ENCODE results near the gene KATNBL1. TPM values are rescaled to one million over a fixed set of nuclear protein-coding genes. Genes with fewer than 3 reads are reported as not detected.

Gene KATNBL1, protein sequence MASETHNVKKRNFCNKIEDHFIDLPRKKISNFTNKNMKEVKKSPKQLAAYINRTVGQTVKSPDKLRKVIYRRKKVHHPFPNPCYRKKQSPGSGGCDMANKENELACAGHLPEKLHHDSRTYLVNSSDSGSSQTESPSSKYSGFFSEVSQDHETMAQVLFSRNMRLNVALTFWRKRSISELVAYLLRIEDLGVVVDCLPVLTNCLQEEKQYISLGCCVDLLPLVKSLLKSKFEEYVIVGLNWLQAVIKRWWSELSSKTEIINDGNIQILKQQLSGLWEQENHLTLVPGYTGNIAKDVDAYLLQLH
- 51.6 TPM for polyA plus RNA-seq

DNA sequence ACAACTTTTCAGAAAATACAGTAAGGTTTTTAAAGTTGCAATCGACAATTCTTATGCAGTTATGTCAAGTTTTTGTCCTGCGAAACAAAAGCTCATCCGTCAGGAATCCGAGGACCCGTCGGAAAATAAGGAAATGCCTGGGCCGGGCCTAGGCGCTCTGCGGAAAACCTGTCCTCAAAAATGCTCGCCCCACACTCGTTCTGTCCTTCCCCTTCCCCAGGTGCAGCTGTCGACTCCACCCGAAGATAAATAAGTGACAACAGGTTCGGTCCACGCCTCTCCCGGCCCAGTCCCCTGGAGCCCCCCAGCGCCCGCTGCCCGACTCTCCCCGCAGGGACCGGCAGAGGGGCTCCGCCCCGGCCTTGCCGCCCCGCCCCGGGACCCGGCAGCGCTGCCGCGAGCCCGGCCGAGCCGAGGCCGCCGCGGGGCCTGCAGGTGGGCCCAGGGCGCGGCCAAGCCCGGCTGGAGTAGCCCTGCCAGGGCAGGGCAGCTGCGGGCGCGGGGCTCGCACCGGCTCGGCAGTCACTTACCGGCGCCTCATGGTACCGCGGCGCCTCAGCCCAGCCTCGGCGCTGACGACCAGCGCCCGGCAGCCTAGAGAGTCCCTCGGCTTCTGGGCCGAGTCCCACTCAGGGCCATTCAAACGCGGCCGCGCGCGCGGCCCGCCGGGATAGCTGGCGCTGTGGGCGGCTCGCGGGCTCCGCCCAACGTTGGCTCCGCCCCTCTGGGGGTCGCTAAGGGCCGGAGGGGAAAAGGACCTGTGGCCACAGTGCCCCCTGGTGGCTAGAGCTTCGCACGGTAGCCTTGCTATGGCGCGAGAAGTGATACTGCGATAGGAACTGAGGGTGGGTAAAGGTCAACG lies at the start of gene KATNBL1:
KATNBL1 (minus strand) TSS at position 676 of the 862 bp plus-strand sequence. CDS start 46,420 bp downstream, outside the sequence.
- Mint-ChIP-seq H3K4me3 (peak within 1 kb of the TSS; percentile 89 to 96 (median 96)), H3K36me3 (peaks cover 3% of the 10 kb centered on the region), H3K4me1 (peaks cover 8 to 16% (median 15%) of the 10 kb centered on the region in 3 donors), H3K27ac (peak within 1 kb of the TSS; percentile 50 to 96 (median 89)), H3K9me3 (no peaks in the 10 kb centered on the region), H3K27me3 (peaks cover 2% of the 10 kb centered on the region)

DNA sequence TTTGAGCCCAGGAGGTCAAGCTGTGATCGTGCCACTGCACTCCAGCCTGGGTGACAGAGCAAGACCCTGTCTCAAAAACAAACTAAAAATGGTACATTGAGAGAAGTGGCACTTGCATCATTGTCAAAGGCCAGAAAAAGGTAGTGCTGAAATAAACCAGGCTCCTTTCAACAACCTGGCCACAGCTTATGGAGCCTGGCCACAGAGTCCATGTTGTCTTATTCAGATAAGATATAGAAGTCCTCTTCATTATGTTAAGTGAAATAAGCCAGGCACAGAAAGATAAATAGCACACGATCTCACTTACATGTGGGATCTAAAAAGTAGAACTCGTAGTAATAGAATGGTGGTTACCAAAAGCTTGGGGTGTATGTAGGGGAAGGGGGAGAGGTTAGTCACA lies 49.7 kb upstream of the KATNBL1 start:
- no peaks in the 10 kb centered on the region for H3K9me3 Mint-ChIP-seq
- no peak overlapping the region for H3K27ac Mint-ChIP-seq
- no peak overlapping the region for H3K4me3 Mint-ChIP-seq
- peaks cover 0 to 2% (median 0%) of the 10 kb centered on the region in 3 donors for H3K4me1 Mint-ChIP-seq
- peaks cover 1% of the 10 kb centered on the region for H3K36me3 Mint-ChIP-seq
- no peaks in the 10 kb centered on the region for H3K27me3 Mint-ChIP-seq

DNA sequence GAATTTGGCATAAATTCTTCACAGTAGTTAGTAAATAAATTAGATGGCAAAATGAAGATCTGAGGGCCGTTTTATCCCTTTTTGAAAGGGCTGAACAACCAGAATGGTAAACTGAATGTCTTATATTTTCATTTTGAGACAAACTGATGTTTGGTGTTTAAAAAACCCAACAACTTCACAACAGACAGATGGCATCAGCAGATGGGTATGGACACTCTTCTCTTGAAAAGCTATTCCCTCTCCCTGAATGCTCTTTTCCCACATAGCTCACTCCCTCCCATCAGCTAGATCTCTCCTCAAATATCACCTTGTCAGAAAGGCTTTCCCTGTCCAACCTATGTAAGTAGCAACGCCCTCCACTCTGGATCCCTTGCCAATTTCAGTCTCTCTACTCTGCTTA lies 48.3 kb upstream of the KATNBL1 start:
- H3K9me3 Mint-ChIP-seq: no peaks in the 10 kb centered on the region
- H3K4me3 Mint-ChIP-seq: no peak overlapping the region
- peaks cover 1% of the 10 kb centered on the region for H3K36me3 Mint-ChIP-seq
- H3K4me1 Mint-ChIP-seq: peaks cover 0 to 2% (median 0%) of the 10 kb centered on the region in 3 donors
- no peaks in the 10 kb centered on the region for H3K27me3 Mint-ChIP-seq
- H3K27ac Mint-ChIP-seq: peak overlapping the region in 1 of 3 donors; percentile 11

DNA sequence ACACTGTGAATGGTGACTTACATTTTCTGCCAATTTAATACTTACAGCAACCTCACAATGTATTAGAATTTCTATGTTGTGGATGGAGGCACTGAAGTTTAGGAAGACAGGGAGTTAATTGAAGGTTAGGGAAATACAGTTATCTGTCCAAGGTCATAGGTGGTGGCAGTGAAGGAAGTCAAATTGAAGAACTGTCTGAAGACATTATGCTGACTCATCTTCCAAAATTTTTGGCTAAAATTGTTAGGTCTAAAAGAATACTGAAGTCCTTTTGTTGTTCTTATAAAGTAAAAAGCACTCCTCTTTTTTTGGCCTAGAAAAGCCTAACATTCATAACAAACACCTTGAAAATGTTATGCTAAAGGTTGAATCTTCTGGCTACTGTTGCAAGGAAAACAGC lies 42.6 kb upstream of the KATNBL1 start:
- Mint-ChIP-seq H3K36me3 (peaks cover 5% of the 10 kb centered on the region), H3K27ac (no peak overlapping the region), H3K27me3 (no peaks in the 10 kb centered on the region), H3K4me3 (no peak overlapping the region), H3K9me3 (no peaks in the 10 kb centered on the region), H3K4me1 (peaks cover 0 to 2% (median 2%) of the 10 kb centered on the region in 3 donors)

DNA sequence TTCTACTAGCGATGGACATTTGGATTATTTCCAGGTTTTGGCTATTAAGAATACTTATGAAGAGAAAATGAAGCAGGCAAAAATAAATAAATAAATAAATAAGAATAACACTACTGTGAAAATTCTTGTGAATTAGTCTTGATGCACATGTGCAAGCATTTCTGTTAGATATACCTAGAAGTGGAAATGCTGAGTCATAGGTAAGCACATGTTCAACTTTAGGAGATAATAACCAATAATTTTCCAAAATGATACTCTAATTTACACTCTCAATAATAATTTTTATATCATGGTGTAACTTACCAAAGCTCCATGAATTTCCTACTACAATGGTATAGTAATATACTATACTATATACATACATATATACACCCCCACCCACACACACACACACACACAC lies 38.3 kb upstream of the KATNBL1 start:
- Mint-ChIP-seq H3K4me3 (no peak overlapping the region), H3K27ac (no peak overlapping the region), H3K36me3 (peaks cover 4% of the 10 kb centered on the region), H3K9me3 (no peaks in the 10 kb centered on the region), H3K4me1 (peaks cover 0 to 2% (median 2%) of the 10 kb centered on the region in 3 donors), H3K27me3 (no peaks in the 10 kb centered on the region)

DNA sequence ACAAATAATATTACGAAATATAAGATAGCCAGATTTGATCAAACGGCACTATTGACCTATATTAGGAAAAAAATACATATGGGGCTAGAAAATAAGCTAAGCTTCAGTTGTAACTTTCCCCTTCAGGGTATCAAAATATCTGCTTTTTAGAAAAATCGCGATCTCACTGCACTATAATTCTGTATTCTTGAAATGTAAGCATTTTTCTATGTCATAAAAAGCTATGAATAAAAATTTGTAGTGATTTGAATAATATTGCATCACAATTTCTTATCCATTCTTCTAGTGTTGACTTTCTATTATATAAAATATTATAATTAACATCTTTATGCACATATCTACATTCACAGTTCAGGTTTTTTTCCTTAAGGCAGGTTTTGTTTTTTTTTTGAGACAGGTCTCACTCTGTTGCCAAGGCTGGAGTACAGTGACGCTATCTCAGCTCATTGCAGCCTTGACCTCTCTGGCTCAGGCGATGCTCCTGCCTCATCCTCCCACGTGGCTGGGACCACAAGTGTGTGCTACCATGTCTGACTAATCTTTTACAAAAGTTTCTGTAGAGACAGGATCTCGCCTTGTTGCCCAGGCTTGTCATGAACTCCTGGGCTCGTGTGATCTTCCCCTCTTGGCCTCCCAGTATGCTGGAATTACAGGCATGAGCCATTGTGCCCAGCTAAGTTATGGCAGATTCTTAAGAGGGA lies 36.5 kb upstream of the KATNBL1 start:
- no peaks in the 10 kb centered on the region for H3K27me3 Mint-ChIP-seq
- H3K36me3 Mint-ChIP-seq: peaks cover 6% of the 10 kb centered on the region
- H3K4me3 Mint-ChIP-seq: no peak overlapping the region
- H3K9me3 Mint-ChIP-seq: no peaks in the 10 kb centered on the region
- H3K4me1 Mint-ChIP-seq: peaks cover 2 to 3% (median 2%) of the 10 kb centered on the region in 3 donors
- peak overlapping the region in 1 of 3 donors; percentile 67 for H3K27ac Mint-ChIP-seq

DNA sequence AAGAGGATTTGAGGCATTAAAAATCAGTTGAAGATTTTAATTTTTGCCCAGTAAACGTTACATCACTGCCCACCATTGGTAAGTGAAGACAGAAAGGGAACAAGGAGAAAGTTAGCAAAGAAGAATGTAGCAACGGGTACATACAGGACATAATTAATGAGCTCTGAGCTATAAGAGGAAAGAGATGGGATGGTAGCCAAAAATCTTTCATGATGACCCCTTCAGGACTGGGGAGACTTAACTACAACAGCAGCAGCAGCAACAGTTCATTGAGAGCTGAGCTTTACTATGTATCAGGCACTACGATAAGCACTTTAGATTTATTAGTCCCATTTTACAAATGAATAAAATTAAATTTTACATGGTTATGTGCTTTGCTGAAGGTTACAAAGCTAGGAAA lies 33.3 kb upstream of the KATNBL1 start:
- no peaks in the 10 kb centered on the region for H3K27me3 Mint-ChIP-seq
- no peak overlapping the region for H3K4me3 Mint-ChIP-seq
- no peak overlapping the region for H3K27ac Mint-ChIP-seq
- H3K36me3 Mint-ChIP-seq: peaks cover 4% of the 10 kb centered on the region
- peaks cover 0 to 4% (median 0%) of the 10 kb centered on the region in 3 donors for H3K4me1 Mint-ChIP-seq
- no peaks in the 10 kb centered on the region for H3K9me3 Mint-ChIP-seq

DNA sequence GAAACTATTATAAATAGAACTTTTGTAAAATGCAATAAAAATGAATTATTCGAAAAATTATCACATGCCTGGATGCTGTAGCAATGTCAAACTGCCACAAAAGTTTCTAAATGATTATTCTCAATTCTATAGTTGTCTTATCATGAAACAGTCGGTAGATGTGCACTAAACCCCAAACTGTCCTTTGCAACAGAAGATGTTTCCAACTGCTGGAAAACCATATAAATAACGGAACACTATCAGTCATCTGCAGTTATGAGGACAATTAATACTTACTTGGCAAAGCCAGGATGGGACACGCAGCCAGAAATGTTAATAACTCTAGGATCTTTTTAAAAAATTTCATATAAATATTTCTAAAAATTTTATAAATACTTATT lies 32.4 kb upstream of the KATNBL1 start:
- H3K36me3 Mint-ChIP-seq: peaks cover 4% of the 10 kb centered on the region
- H3K9me3 Mint-ChIP-seq: no peaks in the 10 kb centered on the region
- peaks cover 0 to 4% (median 0%) of the 10 kb centered on the region in 3 donors for H3K4me1 Mint-ChIP-seq
- H3K27ac Mint-ChIP-seq: no peak overlapping the region
- H3K4me3 Mint-ChIP-seq: no peak overlapping the region
- H3K27me3 Mint-ChIP-seq: no peaks in the 10 kb centered on the region

DNA sequence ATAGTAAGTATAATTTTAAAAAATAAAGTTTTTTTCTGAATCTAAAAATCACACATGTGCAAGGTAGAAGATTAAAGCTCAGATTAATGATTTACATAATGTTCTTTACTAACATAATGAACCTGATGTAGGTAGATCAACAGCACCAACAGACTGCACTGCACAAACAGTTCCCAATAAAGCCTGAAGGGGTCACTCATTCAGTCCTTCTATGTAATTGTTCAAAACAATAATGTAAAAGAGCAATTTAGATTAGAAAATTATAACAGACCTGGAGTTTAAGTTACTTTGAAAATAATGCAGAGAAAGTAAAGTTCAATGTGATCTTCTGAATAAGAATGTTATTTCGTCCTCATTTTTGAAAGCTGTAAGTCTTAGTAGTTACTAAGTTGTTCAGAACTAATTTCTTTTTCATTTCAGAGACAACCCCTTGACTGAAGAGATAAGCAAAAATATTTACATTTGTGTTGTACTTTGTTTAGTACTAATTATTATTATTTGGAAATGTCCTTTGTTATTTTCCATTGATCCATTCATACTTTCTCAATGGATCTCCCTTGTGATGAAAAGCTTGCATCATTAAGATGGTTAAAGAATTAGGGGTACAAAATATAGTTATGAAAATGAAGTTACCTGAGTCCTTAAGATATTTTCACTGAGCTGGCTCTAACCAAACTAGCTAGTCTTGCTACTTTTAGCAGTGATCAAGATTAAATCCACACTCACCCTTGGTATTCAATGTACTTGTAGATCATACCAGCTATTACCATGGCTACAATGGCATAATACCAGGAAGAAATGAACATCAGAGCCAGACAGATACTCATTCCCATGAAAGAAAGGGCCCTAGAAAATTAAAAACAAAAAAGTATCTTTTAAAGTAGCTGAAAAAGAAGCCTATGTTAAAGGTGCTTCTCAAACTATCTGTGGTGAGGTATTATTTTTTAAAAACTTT lies 31.8 kb upstream of the KATNBL1 start:
- Mint-ChIP-seq H3K27ac (peak overlapping the region in 2 of 3 donors; percentile 5 to 31), H3K4me1 (peaks cover 0 to 4% (median 0%) of the 10 kb centered on the region in 3 donors), H3K4me3 (no peak overlapping the region), H3K36me3 (peaks cover 4% of the 10 kb centered on the region), H3K27me3 (no peaks in the 10 kb centered on the region), H3K9me3 (no peaks in the 10 kb centered on the region)

DNA sequence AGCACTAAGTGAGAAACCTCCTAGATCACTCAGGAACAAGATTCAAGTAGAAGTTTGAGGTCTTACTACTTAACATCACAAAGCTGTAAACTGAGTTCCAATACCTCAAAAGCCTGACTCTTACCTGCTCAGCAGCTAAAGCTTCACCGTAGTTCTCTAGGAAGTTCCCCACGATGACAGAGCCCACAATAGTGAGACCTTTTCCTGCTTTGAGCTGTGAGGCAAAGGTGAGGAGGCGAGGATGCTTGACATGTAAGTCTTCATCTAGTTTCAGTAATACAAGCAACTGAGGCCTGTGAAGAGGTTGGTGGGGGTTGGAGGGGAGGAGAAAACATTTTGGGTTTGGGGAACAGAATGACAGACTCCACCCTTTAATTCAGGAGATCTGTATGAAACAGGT lies 30.6 kb upstream of the KATNBL1 start:
- peaks cover 0 to 4% (median 0%) of the 10 kb centered on the region in 3 donors for H3K4me1 Mint-ChIP-seq
- no peak overlapping the region for H3K27ac Mint-ChIP-seq
- peak overlapping the region in 1 of 4 donors; percentile 17 for H3K4me3 Mint-ChIP-seq
- no peaks in the 10 kb centered on the region for H3K27me3 Mint-ChIP-seq
- no peaks in the 10 kb centered on the region for H3K9me3 Mint-ChIP-seq
- H3K36me3 Mint-ChIP-seq: peaks cover 4% of the 10 kb centered on the region

DNA sequence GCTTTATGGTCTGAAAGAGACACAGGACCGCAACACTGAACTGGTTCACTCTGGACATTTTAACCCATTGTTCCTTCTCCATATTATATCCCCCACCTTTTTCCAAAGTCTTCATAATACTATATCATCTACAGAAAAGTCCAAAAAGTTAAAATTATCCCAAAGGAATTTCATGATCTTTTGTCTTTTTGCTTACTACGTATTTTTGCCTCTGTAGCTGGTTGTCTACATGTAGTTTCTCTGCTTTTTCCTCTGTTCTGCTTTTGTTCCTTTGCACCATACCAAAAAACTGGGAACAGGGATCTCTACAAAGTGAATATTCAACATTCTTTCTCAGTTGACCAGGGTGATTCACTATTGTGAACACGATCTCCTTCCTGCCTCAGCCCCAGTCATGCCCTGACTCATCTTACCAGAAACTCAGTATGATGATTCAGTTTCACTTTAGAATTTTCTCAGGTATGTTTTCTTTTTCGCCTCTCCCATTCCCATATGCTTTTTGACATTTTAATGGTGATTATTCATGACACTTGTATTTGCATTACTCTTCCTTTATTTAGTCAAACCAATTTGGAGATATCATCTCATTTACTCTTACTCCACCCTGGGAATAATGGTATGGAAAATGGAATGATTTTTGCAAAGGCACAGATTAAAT lies 29.4 kb upstream of the KATNBL1 start:
- Mint-ChIP-seq H3K4me3 (no peak overlapping the region), H3K27ac (peak overlapping the region in 1 of 3 donors; percentile 71)

DNA sequence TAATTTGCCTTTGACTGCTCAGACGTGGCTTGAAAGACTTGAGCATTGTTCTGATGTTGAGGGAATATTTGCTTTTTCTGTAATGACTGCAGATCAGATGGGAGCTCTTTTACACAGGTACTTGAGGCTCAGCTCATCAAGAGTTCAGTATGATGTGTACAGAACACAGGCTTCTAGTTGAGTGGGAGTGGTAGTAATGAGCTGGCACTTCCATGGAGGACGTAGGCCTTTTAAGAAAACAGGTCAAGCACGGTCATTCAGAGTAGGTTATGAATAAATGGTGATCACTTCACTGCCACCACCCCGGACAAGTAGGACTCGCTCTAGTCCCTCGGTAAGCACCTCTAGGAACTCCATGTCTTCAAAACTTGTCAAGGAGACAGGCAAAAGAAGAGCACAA lies 23.7 kb upstream of the KATNBL1 start:
- peaks cover 9% of the 10 kb centered on the region for H3K36me3 Mint-ChIP-seq
- H3K4me3 Mint-ChIP-seq: no peak overlapping the region
- H3K27ac Mint-ChIP-seq: peak overlapping the region in 1 of 3 donors; percentile 84

More for the DNA sequence above, 29.4 kb upstream of the KATNBL1 start:
- Mint-ChIP-seq H3K27me3 (no peaks in the 10 kb centered on the region), H3K36me3 (peaks cover 4% of the 10 kb centered on the region), H3K4me1 (peaks cover 0 to 4% (median 0%) of the 10 kb centered on the region in 3 donors), H3K9me3 (no peaks in the 10 kb centered on the region)

DNA sequence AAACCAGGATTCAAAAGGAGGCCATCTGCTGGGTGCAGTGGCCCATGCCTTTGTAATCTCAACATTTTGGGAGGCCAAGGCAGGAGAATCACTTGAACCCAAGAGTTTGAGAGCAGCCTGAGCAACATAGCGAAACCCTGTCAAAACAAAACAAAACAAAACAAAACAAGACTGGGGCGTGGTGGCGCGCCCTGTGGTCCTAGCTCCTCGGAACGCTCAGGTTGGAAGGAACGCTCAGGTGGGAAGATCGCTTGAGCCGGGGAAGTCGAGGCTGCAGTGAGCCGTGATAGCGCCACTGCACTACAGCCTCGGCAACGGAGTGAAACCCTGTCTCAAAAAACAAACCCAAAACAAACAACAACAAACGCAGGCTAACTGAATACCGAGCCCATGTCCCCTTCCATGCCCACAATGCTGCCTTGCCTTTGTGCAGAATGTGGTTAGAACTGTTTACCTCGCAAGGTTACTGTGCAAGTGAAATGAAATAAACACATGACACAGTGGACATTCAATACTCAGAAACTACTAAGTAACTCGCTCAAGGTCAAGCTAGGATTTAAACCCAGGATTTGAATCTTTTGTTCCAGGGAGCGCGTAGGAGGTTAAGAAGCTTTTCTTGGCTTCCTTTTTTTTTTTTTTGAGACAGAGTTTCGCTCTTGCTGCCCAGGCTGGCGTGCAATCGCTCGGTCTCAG lies 14.2 kb upstream of the KATNBL1 start:
- Mint-ChIP-seq H3K36me3 (peaks cover 5% of the 10 kb centered on the region), H3K27me3 (no peaks in the 10 kb centered on the region), H3K27ac (peak overlapping the region; percentile 97 to 99 (median 99)), H3K9me3 (peaks cover 0 to 2% (median 0%) of the 10 kb centered on the region in 3 donors), H3K4me3 (peak overlapping the region; percentile 91 to 98 (median 96)), H3K4me1 (peaks cover 19 to 24% (median 24%) of the 10 kb centered on the region in 3 donors)

More for the DNA sequence above, 23.7 kb upstream of the KATNBL1 start:
- no peaks in the 10 kb centered on the region for H3K4me1 Mint-ChIP-seq
- H3K27me3 Mint-ChIP-seq: no peaks in the 10 kb centered on the region
- no peaks in the 10 kb centered on the region for H3K9me3 Mint-ChIP-seq

Data from IgD-negative memory B cell (primary cell).